SK-N-SH treated with all-trans-retinoic acid at 6 μM for 48 hours (cell line): Measurements from ENCODE around the gene NGLY1.

Experiments
- ARNTL ChIP-seq: fragments of 450-650 bp; formaldehyde crosslinking; IDR thresholded peaks from 2 replicates; pipeline ENCODE4 v1.5.0; 2020; ENCODE audit warnings: low read depth, mild to moderate bottlenecking, moderate library complexity, borderline replicate concordance
- CSDC2 ChIP-seq: fragments of 250-450 bp; sonication (Bioruptor Pico); IDR thresholded peaks from 2 replicates; pipeline ENCODE4 v1.5.0; 2020; ENCODE audit warnings: mild to moderate bottlenecking, moderate library complexity
- ISL1 ChIP-seq: fragments of 250-450 bp; sonication (Bioruptor Pico); IDR thresholded peaks from 2 replicates; pipeline ENCODE4 v2.1.2; 2022; ENCODE audit warnings: mild to moderate bottlenecking, moderate library complexity
- OSR1 ChIP-seq: fragments of 250-450 bp; sonication (Bioruptor Pico); IDR thresholded peaks from 2 replicates; pipeline ENCODE4 v1.8.0; 2022; ENCODE audit warnings: moderate library complexity, mild to moderate bottlenecking, inconsistent platforms
- RARB ChIP-seq: fragments of 250-450 bp; sonication (Bioruptor Pico); IDR thresholded peaks from 2 replicates; pipeline ENCODE4 v1.8.0; 2021; ENCODE audit warnings: mild to moderate bottlenecking, moderate library complexity
- TOX ChIP-seq: fragments of 250-450 bp; sonication (Bioruptor Pico); IDR thresholded peaks from 2 replicates; pipeline ENCODE4 v1.8.0; 2021; ENCODE audit warnings: mild to moderate bottlenecking, moderate library complexity, borderline replicate concordance
- ZFP30 ChIP-seq: fragments of 450-650 bp; formaldehyde crosslinking; IDR thresholded peaks from 2 replicates; pipeline ENCODE4 v1.5.0; 2022; ENCODE audit warnings: mild to moderate bottlenecking, moderate library complexity
- ZNF565 ChIP-seq: fragments of 450-650 bp; formaldehyde crosslinking; conservative IDR thresholded peaks from 2 replicates; pipeline ENCODE4 v1.5.0; 2020; ENCODE audit warnings: low read depth, mild to moderate bottlenecking, moderate library complexity
- TF ChIP-seq, protein P1 (sequence below): fragments of 250-450 bp; sonication (Bioruptor Pico); IDR thresholded peaks from 2 replicates; pipeline ENCODE4 v1.5.1; 2020; ENCODE audit warnings: low read depth, mild to moderate bottlenecking, moderate library complexity
- TF ChIP-seq, protein P2 (sequence below): fragments of 250-450 bp; sonication (Bioruptor Pico); IDR thresholded peaks from 2 replicates; pipeline ENCODE4 v1.8.0; 2020; ENCODE audit warnings: mild to moderate bottlenecking, moderate library complexity, borderline replicate concordance

DNA sequence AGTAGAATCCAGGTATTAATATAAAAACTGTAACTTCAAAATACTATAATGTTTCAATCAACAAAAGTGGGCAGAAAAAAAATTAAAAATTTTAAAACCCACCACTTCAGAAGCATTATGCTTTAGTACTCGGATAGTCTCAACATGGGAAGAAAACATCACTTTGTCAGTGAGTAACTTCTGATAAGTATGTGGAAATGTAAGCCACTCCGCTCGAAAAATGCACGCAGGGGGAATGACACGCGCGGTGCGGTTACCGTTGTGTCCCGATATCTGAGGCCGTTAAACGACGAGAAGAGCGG is 656 bp downstream of the NGLY1 start:
- TF ChIP-seq ISL1 (CRISPR knock-in tag), result no peak
- TF ChIP-seq TOX (CRISPR knock-in tag), result no peak
- TF ChIP-seq, protein P1, sequence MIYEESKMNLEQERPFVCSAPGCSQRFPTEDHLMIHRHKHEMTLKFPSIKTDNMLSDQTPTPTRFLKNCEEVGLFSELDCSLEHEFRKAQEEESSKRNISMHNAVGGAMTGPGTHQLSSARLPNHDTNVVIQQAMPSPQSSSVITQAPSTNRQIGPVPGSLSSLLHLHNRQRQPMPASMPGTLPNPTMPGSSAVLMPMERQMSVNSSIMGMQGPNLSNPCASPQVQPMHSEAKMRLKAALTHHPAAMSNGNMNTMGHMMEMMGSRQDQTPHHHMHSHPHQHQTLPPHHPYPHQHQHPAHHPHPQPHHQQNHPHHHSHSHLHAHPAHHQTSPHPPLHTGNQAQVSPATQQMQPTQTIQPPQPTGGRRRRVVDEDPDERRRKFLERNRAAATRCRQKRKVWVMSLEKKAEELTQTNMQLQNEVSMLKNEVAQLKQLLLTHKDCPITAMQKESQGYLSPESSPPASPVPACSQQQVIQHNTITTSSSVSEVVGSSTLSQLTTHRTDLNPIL (CRISPR knock-in tag), result no peak
- TF ChIP-seq CSDC2 (CRISPR knock-in tag), result no peak
- no peak for TF ChIP-seq OSR1
- TF ChIP-seq ARNTL (CRISPR knock-in tag), result no peak
- TF ChIP-seq, protein P2, sequence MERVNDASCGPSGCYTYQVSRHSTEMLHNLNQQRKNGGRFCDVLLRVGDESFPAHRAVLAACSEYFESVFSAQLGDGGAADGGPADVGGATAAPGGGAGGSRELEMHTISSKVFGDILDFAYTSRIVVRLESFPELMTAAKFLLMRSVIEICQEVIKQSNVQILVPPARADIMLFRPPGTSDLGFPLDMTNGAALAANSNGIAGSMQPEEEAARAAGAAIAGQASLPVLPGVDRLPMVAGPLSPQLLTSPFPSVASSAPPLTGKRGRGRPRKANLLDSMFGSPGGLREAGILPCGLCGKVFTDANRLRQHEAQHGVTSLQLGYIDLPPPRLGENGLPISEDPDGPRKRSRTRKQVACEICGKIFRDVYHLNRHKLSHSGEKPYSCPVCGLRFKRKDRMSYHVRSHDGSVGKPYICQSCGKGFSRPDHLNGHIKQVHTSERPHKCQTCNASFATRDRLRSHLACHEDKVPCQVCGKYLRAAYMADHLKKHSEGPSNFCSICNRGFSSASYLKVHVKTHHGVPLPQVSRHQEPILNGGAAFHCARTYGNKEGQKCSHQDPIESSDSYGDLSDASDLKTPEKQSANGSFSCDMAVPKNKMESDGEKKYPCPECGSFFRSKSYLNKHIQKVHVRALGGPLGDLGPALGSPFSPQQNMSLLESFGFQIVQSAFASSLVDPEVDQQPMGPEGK, result no peak
- no peak for TF ChIP-seq ZNF565
- no peak for TF ChIP-seq RARB (CRISPR knock-in tag)
- no peak for TF ChIP-seq ZFP30 (CRISPR knock-in tag)
